DMS53 treated with DMSO at 0.1 percent for 48 hours (cell line): ENCODE data around the gene MACROD1.
A peak's percentile ranks its signal among the peaks of the same experiment; 100 is the strongest.

Source experiments
- DNase-seq: peaks from one replicate; lab custom pipeline; 2025; ENCODE audit not compliant: unreplicated experiment; lab: John Stamatoyannopoulos, UW

The MACROD1 gene

GRCh38 chr11:64093233-64094039, 72.5 kb downstream of the MACROD1 start:
- no peak for DNase-seq

DNA sequence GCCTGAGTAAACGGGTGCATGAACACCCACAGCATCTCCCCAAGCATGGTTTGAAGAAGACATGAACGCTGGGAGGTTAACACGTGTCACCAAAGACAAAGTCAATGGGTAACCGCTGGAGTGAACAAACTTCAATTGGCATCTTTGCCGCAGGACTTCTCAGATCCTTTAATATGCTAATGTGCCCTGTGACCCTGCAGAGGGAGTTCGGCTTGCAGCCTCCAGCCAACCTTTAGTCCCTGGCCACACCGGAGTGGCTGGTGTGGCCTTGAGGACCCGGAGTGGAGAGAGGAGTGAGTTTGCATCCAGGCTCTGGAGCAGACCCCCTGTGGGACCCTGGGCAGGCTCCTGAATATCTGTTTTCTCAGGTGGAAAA, 73.2 kb downstream of the MACROD1 start:
- no peak for DNase-seq

GRCh38 chr11:64092111-64092760, 73.7 kb downstream of the MACROD1 start:
- no peak for DNase-seq

- DNase-seq = no peak
Measured at GRCh38 chr11:64090806-64091516, 75.0 kb downstream of the MACROD1 start.

DNA sequence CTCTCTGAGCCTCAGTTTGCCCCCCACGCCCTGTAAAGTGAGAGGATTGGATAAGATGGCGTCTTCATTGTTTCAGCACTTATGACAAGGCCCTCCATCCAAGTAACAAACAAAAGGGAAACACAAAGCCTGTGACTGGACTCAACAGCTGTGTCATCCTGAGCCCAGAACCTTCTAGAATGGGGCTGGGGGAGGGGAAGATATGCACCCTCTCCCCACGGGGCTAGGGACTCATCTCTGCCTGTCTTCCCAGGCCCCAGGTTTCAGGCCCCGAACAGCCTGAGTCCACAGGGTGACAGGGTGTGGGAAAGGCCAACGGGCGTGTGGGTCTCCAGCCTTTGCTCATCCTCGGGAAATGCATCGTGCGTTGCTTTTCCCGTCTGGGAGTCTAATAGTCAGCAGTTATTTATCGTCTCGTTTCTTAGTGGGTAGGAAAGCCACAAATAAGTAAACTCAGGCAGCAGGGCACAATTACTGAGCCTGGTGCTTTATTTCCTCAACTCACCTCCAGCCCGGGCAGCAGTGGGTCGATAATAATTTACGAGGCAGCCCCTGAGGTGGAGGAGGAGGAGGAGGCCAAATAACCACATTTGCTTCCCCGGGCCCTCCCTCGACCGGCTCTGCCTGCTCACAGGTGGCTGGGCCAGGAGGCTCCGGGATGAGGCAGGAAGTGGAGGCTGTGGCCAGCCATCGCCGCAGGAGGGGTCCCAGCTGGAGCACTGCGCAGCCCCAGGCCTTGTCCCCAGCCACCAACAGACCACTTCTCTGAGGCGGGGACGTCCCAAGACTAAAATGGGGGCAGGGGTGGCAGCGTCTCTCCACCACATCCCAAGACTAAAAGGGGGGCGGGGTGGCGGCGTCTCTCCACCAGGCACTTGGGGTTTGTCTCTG, 75.8 kb downstream of the MACROD1 start:
- DNase-seq = no peak

DNA sequence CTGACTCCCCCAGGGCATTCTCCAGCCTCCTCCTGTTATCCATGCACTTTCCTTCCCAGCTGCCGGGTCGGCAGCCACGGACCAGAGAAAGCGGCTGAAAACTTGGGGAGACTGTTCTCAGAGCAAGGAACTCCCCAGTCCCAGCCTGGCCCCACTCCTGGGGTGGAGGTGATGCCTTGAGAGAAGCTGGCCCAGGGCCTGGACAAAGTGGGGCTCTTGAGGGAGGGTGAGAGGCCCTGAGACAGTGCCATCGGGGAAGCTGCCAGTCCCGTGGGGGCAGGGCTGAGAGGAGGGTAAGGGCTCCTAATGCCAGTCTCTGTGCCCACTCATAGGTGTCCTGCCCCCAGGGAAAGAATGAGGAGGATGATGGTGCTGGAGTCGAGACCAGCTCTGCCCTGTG, 76.4 kb downstream of the MACROD1 start:
- no peak for DNase-seq

DNA sequence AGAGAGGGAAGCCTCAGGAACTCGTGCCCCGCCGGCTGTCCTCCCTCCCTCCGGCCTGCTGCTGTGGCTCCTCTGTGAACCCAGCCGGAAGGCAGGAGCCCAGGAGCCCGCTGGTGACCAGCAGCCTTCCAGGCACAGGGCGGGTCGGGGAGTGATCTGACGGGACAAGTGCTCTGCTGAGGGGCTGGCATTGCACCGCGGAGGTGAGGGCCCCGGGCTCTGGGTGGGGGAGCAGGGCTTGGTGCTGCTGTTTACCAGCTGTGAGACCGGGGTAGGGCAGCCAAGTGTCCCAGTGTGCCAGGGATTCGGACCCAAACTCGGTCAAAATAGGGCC, 76.9 kb downstream of the MACROD1 start:
- DNase-seq = no peak

GRCh38 chr11:64088162-64089026, 77.5 kb downstream of the MACROD1 start:
- no peak for DNase-seq

DNA sequence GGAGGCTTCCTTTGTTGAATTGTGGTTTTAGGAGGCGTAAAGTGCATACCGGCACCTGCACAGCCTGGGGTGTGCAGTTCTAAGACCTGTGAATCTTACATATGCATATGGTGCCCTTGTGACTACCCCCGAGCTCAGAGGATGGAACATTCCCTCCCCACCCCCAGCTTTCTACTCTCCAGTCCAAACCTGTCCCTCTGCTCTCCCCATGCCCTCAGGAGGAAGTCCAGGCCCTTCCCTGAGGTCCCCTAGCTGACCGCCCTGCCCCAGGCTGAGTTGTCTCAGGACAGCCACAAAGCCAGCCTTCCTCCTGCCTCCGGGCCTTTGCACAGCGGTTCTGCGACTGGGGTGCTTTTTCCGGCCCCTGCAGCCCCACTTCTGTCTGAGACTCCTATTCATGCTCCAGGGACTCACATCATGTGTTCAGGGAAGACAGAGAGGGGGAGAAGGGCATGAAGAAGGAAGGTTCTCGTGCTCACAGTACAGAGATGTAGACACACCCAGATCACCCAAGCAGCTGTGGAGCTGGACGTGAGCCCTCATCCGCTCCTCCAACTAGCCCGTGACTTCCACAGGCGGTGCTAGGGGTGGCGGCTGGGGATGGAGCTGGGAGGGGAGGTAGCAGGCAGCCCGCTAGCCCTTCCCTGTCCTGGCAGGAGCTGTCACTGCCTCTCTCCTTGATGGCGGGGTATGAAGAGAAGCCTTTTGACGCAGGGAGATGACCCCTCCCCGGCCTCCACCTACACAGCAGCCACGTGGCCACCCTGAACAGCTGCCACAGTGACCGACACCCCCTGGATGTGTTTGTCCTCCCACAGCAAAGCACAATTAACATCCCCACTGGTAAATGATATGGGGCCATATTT, 79.4 kb downstream of the MACROD1 start:
- DNase-seq = no peak

DNA sequence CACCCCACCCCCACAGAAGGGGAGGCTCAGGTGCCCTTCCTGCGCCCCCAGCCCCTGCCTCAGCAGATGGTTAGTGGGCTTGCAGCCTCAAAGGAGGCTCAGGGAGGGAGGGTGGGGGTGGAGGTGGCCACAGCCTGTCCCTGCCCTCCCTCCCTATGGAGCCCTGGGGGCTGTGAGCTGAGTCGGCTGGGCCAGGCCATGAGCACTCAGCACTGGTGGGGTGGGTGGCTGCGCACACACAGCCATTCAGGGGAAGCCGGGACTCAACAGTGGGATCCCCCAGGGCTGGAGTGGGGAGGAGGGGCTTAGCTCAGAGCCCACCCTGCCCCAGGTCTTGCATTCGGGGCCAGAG, 80.0 kb downstream of the MACROD1 start:
- no peak for DNase-seq

DNA sequence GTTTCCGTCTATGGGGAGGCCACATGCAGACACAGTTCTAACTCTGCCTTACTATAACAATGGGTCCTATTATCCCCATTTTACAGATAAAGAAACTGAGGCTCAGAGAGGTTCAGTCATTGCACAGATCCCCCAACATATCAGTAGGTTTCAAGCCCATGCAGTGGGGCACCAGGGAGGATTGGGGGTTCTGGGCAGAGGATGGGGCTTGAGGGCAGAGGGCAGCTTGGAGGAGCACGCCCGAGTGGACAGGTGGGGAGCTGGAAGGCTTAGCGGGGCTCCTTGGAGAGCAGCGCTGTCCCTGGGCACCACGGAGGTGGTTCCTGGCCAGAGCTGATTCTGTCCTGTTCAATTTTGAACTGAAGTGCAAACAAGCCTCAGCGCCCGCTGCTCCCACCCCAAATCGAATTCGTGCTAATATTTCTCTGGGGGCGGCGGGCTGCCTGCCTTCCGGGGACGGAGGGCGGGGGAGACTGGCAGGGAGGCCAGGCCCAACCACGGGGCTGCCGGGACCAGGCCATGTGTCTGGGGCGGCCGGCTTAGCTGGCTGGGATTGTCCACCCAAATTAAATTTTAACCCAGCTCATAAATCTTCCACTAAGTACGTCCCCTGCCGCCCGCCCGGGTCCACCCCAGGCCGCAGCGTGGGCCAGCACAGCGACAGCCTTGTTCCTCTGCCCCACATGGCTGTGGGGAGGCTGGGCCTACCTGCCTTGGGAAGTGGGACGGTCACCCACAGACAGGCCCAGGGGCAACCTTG, 80.8 kb downstream of the MACROD1 start:
- no peak for DNase-seq

DNA sequence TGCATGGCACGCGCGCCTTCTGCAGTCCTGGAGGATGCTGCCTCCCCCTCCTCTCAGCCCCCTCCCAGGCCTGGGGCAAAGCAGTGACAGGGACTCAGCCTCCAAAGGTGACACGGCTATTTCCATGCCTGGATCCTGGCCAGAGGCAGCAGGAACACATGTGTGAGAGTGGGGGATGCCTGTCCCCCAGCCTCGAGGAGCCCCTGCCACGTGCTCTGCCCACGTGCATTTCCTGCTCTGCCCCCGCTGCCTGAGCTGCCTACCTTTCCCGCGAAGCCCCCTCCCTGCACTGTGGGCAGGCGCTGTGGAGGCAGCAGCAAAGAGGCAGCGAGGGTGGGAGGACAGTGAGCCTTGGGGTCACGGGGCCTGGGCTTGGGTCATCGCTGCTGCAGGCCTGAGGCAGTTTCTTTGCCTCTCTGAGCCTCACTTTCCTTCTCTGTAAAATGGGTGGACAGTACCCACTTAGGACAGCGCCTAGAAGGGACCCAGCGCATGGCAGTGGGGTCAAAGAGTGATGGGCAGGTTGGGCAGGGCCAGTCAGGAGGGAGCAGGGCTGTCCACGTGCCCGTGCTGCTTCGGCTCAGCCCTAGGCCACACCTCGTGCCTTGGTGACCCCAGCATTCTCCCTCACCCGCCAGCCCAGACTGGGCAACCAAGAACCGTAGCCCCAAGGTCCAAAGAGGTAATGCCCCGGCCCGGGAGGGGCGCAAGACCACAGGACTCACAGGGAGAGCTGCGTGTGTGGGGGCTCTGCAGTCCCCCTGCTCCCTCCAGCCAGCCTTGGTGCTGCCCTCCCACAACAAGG, 81.6 kb downstream of the MACROD1 start:
- DNase-seq = no peak

DNA sequence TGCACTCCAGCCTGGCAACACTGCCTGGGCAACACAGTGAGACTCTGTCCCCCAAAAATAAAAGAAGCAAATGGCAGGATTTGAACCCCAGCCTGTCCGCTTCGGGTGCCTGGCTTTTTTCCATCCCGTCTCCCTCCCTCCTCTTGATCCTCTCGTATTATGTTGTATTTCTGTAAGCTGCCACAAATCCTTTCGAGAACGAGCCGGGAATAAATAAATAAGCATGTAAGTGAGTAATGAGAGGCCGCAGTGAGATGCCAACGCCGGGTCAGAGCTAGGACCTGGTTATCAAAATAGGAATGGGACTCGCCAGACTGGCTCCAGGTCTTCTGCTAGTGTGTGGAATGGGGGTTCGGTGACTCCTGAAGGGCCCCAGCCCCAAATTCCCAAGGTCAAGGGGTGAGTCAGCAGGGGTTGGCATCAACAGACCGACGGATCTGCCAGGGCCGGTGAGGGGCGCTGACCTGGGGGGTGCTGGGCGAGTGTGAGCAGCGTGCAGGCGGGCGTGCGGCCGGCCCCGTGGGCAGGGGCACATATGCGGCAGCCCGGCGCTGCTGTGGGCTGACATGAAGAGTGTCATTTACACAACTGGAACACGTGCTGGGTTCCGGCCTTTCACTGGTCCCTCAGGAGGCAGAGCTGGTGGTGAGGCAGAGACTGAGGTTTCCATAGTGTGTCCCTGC, 82.4 kb downstream of the MACROD1 start:
- no peak for DNase-seq

DNA sequence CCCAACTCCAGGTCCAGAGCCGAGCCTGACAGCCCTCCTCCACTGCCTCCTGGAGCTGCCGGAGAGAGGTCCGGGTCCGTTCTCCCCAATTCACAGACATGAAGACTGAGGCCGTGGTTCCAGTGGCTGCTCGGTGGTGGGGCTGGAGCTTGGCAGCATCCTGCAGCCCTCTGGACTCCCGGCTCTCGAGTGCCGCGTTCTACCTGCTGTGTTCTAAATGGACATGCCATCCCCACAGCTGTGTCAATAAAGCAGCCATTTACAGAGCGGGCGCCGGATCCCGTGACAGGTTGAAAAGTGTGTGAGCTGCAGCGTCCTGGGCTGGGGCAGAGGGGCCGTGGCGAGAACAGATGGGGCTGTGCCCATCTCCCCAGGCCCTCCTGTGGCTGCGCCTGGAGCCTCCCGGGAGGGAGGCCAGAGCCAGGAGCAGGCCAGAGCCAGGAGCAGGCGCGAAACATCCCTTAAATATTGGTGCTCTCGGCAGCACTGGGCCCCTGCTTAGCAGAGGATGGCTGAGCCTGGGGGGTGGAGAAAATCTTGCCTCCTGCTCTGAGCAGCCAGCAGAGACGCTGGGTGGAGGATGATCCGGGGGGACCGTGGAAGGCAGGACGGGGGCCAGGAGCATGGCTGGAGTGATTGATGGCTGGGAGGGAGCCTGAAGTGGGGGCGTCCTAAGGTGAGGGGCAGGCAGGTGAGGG, 84.0 kb downstream of the MACROD1 start:
- peak; percentile 91 for DNase-seq

DNA sequence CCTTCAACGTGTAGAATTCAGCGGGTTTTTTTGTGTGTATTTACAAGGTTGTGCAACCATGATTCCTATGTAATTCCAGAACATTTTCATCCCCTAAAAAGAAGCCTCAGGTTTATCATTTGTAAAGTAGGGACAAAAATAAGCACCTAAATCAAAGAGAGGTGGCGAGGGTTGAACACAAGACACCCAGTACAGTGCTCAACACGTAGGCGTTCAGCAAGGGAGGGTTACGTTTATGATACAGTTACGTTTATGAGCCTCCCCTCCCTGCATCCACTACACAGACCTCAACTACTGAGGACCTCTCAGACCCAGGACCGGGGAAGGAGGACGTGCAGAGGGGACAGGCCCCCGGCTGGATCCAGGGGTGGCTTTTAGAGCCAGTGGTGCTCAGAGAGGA, 85.5 kb downstream of the MACROD1 start:
- no peak for DNase-seq

GRCh38 chr11:64078905-64079304, 87.0 kb downstream of the MACROD1 start:
- no peak for DNase-seq

DNA sequence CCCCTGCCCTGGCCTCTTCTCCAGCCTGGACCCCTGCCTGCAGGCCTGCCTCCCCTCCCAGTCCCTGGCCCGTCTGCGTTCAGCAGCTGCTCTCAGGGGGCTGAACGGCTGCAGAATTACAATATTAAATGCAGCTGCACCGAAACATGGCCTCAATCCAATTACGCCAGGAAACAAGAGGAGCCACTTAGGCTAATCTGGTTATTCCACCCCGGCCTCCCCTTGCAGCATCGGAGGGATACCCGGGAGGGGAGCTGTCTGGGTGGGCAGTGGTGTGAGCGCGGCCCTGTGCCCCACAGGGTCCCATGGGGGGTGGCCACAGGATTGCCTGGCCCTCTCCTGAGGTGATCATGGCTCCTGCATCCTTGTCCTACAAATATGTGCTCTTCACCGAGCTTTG, 87.6 kb downstream of the MACROD1 start:
- no peak for DNase-seq
